GM11168 (cell line): ENCODE data around the gene NFKB1.
"Not testable (repeated sequence)": the region's sequence is repeated elsewhere in the genome, so short reads cannot be mapped to it uniquely, and the experiment has no call there.

Source experiments
- in situ Hi-C: fragments of 300-500 bp; cut with MboI; formaldehyde crosslinking; loops from one replicate; pipeline ENCODE4 v1.12.0; 2022; ENCODE audit warnings: low sequenced_read_pairs; ENCODE audit not compliant: unreplicated experiment

NFKB1 gene

DNA sequence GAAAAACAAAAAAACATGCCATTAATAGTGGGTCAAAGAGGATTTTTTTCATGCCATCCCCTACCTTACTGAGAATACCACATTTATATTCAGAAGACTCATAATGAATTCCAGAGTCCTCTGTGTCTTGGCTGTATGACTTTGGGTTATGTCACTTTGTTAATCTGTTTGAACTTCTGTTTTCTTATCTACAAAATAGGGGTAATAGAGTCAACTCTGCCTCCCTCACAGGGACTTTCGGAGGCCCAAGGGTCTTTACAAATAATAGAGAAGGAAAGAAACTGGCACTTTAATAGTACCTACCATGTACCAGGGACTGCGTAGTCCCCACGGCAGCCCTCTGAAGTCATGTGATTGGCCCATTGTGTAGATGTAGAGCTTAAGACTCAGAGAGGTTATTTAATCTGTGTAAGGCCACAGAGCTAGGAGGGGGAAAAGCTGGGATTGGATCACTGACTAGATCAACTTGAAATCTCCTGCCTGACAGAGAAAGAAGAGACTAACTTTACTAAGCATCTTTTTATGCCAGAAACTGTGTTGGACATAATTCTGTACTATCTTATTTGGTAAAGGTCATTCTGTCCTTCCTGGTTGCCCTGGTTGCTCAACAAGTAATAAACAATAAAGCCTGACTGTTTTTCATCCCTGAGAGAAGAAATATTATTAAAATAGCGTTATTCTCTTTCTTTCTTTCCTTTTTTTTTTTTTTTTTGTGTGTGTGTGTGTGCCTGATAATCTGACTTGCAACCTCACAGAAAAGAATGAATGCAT, 59.6 kb downstream of the NFKB1 start:
- in situ Hi-C loops, result no loop called here

DNA sequence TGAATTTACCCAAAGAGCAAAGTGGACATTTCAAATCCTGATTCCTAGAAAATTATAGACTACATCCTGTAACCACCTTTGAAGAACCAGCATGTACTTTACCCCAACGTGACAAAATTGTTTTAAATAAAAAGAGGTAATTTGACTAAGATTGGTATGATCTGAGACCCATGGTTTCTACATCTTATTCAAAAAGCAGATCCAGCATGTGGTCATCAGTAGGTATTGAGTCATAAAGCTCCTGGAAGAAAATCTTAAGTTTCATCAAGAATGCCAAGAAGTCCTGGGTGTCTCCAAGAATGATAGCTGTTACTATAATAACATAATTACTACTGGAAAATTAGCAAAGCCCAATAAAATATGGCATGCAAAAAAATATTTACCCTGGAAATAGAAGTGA, 61.8 kb downstream of the NFKB1 start:
- in situ Hi-C loops, result no loop called here

DNA sequence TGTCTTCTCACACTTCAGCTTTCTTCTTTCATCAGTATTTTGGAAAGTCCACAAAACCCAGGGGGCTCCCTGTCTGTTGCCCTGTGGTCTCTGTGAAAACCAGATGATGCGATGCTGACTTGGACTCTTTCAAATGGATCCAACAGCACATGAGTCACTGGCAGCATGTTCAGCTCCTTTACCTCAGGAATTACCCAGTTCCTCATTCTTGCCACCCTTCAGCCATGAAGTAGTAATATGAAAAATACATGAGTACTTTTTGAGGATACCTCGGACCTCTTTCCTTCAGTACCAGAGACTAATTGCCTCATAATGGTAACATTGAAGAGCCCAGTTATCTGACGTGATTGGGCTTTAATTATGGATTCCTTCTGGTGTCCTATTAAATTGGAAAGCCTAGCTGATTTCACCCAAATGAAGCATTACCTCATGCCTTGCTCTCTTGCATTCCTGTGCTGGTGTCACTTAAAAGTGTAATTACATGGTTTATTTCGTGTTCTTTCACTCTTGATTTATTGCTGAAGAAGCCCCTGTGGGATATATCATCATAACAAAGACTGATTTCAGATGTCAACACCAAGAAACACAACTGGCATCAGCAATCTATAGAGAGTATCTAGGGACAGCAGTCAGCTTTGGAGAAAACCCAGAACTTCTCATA, 63.4 kb downstream of the NFKB1 start:
- in situ Hi-C loops, result no loop called here

DNA sequence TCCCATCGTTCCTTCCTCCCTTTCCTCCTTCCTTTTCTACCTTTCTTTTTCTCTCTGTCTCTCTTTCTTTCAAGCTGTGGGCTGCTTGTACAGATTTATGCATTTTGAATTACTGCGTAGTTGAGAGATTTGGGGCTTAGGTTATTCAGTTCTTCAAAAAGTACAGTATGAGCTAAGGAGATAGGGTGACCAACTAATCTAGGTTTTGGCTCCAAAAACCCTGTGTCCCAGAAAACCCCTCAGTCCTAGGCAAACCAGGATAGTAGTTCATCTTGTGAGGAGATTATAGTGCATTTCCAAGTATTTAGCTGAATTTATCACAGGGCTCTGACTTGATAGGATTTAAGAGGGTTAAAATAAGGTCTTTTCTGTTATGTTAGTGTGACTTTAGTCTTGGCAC, 64.5 kb downstream of the NFKB1 start:
- in situ Hi-C loops, result no loop called here

DNA sequence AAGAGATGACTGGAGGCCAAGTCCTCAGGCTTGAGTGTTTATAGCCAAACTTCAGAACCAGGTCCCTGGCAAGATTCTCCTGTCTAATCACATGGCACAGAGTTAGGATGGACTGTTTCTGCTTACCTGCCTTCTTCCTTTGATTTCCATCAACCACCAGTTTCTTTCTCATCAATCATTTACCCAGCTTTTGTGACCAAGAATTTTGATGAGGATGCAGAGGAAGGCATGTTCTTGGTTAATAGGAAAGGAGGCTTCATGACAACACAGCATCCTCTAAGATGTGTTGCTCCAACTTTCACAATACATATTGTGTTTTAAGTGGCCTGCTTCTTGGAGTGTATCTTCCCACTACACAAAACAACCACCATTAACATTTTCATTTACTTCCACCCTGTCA, 65.3 kb downstream of the NFKB1 start:
- in situ Hi-C loops, result no loop called here

DNA sequence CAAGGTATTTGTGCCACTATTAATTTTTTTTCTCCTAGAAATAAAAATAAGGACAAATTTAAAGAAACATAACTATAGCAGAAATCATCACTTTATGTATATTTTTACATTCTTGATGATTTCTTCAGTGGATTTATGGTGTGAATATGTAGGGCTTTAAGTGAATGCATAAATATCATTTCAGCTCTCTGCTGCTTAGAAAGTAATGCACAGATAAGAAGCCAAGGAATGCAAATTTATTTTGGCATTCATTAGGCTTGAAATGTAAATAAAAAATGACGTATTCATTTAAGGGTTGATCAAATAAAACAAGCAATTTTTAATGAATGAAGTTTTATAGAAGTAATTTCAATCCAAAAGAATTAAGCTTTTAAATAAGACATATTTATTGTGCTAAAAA, 66.3 kb downstream of the NFKB1 start:
- in situ Hi-C loops, result no loop called here

DNA sequence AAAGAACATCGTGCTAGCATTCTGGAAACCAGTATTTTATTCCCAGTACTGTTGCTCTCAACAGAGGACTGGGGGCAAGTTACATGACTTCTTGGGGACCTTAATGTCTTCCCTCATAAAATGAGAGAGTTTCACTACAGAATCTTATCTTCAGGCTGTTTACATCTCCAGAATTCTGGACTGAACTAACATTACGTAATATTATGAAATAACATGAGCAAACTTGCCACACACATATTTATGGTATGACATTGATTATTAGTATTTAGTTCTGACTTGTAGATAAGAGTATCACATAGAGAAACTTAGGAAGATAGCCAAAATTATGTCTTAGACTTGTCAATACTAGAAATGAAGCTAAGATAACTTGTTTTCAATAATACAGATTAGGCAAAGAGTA, 68.0 kb downstream of the NFKB1 start:
- in situ Hi-C loops, result no loop called here

DNA sequence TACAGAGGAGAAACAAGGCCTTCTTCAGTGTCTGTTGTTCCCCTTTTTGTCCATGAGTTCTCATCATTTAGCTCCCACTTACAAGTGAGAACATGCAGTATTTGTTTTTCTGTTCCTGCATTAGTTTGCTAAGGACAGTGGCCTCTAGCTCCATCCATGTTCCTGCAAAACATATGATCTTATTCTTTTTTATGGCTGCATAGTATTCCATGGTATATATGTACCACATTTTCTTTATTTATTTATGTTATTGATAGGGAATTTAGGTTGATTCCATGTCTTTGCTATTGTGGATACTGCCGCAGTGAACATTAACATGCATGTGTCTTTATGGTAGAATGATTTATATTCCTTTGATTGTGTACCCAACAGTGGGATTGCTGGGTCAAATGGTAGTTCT, 69.1 kb downstream of the NFKB1 start:
- in situ Hi-C loops, result not testable (repeated sequence)

DNA sequence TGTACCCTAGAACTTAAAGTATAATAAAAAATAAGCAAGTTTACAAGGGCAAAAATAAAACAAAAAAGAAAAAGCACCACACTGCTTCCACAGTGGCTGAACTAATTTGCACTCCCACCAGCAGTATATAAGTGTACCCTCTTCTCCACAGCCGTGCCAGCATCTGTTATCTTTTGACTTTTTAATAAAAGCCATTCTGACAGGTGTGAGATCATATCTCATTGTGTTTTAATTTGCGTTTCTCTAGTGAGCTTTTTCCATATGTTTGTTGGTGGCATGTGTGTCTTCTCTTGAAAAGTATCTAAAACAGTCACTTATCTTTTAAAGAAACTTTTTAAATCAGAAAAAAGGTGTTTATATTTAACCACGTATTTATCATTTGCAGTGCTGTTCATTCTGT, 71.3 kb downstream of the NFKB1 start:
- in situ Hi-C loops, result no loop called here

DNA sequence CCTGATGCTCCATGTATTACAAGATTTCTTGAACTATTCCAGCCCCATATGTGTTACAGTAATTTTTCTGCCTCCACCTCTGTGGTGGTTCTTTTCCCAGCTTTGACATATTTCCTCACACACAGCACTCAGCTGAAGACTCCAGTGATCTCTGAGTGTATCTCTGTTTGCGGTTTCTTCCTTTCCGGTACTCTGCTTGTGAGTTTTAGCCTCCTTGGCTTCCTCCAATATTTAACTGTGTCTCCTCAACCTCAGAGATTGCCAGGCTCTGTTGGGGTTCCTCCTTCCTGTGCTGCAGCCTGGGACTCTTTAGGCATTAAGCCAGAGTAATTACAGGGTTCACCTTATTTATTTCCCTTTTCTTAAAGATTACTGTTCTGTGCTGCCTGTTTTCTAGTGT, 73.2 kb downstream of the NFKB1 start:
- in situ Hi-C loops, result no loop called here

DNA sequence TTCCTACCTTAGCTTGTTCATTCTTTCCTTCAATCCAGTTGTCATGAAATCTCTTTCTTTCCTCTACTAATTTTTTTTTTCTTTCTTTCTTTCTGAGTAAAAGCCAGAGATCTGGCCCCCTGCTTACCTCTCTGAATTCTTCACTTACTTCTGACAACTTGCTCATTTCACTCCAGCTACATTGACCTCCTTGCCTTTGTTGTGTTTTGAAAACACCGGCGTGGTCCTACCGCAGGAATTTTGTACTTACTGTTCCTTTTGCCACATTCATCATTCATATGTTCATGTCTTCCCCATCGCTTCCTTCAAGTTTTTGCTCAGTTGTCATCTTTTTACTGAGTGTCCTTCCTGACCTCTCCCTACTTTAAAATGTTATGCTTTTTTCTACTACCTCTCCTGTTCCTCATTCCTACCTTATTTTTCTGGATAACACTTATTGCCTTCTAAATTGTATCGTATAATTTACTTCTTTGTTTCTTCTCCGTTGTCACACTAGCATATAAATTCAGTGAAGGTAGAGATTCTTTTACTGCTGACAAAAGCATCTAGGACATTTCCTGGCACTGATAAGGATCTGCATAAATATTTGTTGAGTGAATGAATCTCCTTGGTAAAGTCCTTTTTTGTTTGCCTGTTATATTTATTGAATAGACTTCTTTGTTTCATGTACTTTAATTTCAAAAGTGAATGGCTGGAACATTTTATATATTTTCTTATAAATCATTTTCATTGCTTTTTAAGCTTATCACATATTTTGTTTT, 74.4 kb downstream of the NFKB1 start:
- in situ Hi-C loops, result no loop called here

DNA sequence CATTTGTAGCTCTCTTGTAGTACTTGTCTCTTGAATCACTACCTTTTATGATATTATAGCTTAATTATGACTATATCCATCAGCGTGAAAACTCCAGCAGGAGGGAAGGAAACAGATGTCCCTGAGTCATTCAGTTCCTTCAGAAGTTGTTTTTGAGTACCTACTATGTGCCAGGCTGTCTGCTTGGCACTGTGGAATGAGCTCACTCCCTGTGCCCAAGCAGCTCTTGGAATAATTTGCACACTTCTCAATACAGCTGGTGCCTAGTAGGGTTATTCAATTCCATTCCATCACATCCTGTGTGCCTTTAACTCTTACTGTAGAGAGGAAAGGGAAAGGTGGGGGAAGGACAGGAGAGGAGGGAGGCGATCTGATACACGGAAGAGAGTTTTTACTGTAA, 77.1 kb downstream of the NFKB1 start:
- in situ Hi-C loops, result no loop called here

DNA sequence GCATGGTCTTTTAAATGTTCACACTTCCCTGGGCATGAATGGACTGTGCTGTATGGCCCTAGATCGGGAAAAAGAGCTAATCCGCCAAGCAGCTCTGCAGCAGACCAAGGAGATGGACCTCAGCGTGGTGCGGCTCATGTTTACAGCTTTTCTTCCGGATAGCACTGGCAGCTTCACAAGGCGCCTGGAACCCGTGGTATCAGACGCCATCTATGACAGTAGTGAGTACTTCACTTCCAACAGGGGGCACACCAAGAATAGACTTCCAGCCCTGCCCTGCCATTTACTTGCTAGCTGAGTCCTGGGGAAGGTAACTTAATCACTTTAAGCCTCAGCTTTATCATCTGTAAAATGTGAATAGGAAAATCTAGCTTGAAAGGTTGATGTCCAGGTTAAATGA, 77.7 kb downstream of the NFKB1 start:
- in situ Hi-C loops, result no loop called here

DNA sequence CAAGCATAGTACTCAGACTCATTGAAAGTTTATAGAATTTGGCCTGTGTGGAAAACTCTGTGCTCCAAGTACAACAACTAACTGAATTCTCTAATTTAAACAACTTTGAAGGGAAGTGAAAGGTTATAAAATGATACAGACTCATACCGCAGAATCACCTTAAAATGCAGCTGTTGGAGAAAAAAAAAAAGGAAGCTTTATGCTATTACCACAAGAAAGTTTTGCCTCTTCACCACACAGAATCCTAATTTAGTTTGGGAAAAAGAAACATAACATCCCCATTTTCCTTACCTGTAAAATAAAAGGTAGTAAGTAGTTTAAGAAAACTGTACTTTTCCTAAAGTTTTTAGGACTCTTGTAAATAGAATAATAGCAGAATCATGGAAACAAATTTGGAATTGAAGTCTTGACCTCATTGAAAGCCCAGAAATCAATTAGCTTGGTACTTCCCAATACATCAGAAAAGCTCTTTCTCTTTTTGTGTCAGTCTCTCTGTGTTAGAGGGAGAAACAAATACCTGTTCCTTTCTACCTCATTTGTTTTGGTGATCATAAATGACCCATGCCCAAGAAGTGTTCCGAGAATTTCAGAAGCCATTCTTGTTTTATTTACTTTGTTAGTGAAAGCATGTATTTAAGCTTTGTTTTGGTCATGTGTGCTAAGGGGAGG, 78.8 kb downstream of the NFKB1 start:
- in situ Hi-C loops, result no loop called here

DNA sequence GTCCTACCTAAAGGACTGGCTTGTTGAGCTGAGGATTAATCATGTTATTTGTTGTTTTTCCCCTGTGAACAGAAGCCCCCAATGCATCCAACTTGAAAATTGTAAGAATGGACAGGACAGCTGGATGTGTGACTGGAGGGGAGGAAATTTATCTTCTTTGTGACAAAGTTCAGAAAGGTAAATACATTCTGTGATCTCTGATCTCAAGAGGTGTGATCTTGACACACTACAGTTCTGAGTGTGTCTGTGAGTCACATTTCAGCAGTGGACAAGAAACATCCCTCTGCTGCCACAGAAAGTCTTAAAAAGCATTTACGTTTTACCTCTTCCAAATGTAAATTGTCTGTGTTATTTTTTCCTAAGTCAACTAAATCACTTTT, 79.3 kb downstream of the NFKB1 start:
- in situ Hi-C loops, result no loop called here

DNA sequence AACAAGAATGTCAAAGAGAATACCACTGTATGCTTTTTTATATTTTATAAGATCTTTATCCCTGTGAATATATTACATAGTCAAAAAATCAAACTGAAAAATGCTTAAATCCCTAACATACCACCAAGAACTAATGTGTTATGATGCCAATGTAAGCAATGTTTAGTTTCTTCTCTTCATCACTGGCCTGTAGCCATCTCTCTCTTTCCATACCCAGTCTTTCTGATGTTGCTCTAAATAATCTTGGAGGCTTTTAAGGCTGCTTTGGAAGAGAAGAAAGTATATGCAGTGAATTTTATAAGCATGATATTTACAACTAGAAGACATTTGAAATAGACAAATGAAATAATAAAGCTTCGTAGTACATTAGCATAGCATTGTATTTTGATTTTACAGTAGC, 82.9 kb downstream of the NFKB1 start:
- in situ Hi-C loops, result no loop called here

DNA sequence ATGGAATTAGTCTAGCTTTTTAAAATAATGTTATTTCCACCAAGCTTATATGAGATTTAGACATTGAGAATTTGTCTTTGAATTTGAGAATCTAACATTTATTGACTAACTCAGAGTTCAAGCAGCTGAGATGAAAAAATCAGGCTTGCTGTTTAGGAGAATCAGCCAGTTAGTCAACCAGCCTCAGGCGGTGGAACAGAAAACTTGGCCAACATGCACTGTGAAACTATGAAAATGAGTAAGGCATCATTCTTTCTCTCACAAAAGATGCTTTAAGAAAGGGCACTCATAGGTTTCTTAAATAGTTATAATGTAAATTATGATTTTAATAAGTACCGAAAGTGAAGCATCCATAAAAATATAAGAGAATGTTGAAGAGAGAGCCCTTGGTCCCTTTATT, 84.2 kb downstream of the NFKB1 start:
- in situ Hi-C loops, result no loop called here

DNA sequence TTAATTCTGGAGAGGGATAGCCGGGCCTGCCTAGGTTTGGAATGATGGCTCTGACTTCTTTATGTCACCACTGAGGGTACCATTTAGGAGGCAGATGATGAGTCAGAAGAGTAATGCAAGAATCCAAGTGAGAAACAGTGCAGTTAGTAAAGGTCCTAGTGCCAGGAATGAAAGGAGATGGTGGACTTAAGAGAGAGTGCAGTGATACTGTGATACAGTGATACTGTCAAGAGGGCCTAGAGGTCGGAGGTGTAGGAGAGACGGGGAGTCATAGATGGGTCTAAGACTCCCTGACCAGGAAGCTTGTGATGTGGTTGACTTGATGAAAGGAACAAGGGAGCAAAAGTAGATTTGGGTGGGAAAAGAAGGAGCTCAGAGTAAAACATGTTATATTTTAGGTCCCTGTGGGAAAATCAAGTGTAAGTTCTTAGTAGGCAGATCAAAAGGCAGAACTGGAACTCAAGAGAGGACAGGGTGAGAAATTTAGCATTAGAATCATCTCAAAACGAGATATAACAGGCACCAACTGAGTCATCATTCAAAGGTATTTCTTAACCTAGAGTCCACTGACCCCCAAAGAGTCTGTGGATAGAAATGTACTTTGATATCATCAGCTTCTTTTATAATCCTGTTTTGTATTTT, 85.0 kb downstream of the NFKB1 start:
- in situ Hi-C loops, result no loop called here

DNA sequence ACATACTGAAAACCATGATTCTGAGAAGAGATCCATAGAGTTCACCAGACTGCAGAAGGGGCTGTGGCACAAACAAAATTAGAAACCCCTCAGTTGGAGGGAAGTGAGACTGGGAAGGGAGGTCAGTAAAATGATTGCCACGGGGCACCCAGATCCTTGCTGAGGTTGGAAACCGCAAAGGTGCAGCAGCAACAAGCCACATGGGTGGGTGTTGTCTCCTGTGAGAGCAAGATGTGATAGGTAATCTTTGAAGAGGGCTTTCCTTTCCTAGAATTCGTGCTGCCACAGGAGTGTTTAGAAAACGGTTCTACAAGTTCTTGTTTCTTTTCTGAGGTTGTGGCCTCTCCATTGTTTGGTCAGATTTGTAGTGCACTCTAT, 85.5 kb downstream of the NFKB1 start:
- in situ Hi-C loops, result no loop called here

DNA sequence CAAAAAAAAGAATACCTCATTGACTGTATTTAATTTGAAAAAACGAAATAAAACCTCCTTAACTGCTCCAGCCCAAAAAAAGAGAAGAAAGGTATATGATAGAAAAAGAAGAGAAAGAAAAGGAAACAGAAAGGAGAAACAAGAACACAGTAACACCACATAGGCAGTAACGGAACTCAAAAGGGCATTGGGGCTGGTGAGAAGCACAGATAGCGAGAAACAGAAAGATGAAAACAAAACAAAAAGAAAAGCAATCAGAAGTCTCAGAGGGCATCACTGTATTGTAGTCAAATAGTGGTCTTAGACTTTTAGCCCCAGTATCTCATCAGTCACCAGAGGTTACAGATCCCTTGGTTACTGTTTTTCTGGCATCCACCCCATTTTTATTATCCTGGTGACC, 88.6 kb downstream of the NFKB1 start:
- in situ Hi-C loops, result no loop called here

DNA sequence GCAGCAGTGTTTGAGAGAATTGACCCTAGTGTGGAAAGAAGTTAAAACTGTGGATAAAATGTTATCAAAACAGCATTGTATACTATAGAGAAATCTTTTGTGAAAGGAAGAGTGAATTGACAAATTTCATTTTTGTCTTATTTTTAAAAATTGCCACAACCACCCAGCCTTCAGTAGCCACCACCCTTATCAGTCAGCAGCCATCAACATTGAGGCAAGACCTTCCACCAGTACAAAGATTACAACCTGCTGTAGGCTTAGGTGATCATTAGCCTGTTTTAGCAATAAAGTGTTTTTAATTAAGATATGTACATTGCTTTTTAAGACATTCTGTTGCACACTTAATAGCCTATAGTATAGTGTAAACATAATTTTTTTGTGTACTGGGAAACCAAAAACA, 91.1 kb downstream of the NFKB1 start:
- in situ Hi-C loops, result no loop called here
